Smooth muscle cell of the brain vasculature (primary cell): ENCODE data around the gene APCDD1.

Source experiments
- DNase-seq: peaks from one replicate; pipeline ENCODE4 v3.0.0-alpha.2; 2012; ENCODE audit warnings: low read depth, low spot score

Gene APCDD1

GRCh38 chr18:10453806-10454680 lies at the start of gene APCDD1:
Gene APCDD1 (plus strand): TSS chr18:10454635. CDS start chr18:10454982, 347 bp downstream.
- DNase-seq, result no peak

DNA sequence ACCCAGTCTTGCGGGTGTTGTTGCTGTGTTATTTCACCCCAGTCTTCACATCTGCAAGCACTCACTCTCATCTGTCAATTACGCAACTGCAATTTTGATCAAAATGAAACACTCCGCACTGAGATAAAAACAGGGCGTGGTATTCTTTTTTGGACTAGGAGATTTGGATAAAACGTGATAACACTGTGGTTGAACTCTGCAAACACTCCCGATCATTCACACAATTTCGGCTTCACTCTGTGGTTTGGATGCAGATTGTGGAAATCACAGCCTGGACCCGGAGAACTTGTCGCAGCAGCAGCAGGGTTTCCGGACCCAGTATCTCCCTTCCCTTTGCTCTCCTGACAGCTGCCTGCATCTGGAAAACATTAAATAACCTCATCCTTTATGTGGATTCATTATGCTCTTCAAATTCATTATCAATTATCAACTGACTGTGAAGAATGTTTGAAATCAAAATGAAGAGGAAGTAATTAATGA lies 49.4 kb upstream of the APCDD1 start:
- no peak for DNase-seq

DNA sequence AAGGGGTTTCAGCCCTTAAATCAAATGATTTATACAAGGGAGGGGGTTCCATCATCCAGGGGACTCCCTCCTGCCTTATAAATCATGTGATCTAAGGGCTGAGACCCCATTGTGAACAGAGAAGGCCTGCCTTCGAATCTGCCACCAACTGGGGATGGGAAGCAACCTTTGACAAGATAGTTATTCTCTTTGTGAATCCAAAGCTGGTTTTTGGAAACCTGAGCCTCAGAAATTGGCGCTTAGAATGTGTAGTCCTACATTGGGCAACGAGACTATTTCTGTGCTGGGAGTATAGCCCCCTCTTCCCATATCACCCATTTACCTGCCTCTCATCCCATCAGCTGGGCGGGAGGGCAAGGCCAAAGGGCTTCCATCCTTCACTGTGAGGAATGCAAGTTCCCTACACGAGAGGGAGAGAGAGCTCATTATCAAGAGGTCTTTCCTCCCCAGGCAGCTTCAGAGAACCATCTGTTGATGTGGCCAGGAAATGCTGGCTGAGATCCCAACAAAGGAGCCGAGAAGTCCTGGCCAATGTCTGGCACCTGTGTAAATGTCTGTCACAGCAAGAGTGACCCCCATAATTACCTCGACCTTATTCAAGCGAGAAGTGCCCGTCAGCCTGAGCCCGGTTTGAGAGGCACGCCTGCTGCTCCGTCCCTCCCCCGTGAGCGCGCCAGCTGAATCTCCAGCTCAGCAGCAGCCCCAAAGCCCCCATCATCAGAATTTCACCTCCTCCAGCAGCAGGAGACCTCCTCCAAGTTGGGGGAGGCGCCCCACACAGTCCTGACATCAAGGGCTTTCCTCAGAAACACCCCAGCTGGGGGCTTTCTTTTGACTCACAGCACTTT lies 48.4 kb upstream of the APCDD1 start:
- DNase-seq, result no peak

DNA sequence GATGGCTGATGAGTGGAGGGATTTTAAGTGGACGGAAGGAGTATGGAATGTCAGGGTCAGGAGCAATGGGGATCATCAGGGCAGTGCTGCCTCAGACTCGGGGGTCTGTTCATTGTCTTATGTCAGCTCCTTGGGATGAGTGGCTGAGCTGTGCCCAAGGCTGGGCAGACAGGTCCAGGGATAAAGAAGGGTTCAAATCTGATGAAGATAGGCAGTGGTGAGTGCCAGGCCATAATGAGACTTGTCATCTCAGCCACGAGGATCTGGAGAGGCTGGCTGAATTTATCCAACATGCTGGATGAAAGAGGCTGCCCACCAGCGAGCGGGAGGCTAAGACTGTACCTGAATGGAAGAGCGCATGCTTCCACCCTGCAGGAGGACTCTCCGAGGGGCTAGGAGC lies 46.3 kb upstream of the APCDD1 start:
- no peak for DNase-seq

GRCh38 chr18:10409041-10409440 lies 45.4 kb upstream of the APCDD1 start:
- DNase-seq, result no peak

- no peak for DNase-seq
Measured at GRCh38 chr18:10410472-10411308, 43.7 kb upstream of the APCDD1 start.

GRCh38 chr18:10412933-10413332 lies 41.5 kb upstream of the APCDD1 start:
- no peak for DNase-seq

GRCh38 chr18:10413722-10414121 lies 40.7 kb upstream of the APCDD1 start:
- DNase-seq, result no peak

- DNase-seq, result no peak
Measured at GRCh38 chr18:10414293-10414842, 40.1 kb upstream of the APCDD1 start.

DNA sequence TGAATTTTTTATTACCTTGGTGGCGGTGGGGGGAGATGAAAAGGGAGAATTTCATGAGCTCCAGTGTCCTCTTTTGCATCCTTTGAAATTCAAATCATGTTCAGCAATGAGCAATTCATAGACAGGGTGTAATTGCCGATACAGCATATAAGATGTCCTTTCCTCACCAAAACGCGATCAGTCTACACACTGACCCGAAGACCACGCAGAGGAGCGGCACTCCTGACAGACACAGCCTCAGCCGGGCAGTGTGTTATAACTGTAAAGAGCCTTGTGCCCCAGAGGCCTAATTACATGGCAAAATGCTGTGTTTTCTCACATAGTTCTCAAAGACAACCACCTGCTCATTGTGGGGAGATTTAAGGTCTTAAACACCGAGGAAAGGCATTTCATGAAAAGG lies 38.4 kb upstream of the APCDD1 start:
- no peak for DNase-seq

DNA sequence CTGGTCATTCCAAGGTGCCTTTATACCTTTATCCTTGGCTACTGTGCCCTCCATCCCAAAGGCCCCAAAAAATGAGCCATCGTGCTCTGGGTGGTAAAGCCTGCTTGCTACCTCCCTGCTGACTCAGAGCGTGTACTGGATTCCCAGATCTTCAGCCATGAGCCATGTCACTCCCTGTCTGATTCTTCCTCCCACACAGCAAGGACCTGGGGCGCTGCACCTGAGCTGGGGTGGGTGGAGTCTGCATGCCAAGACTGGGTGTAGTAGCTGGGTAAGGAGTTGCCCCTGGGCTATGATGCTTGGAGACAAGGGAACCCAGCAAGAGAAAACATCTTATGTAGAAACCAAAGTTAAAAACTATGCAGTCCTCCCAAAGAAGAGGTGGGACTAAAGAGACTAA lies 37.2 kb upstream of the APCDD1 start:
- no peak for DNase-seq

DNA sequence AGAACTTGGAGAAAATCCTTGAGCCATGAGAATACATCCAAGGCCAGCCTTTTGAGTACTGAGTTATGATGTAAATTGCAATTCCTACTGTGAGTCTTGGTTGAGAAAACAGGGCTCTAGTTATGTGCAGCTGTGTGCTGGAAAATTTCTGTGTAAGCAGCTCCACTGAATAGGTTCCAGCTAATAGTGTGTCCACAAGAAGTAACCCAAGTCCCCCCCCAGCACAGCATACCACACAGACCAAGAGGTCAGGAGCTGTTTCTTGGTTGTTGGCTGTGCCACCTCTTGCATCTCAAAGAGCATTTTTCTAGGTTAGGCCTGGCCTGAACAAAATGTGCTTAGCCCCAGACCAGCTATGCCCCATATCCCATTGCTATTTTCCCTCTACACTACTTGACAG lies 36.8 kb upstream of the APCDD1 start:
- no peak for DNase-seq

GRCh38 chr18:10418836-10419235 lies 35.6 kb upstream of the APCDD1 start:
- no peak for DNase-seq

DNA sequence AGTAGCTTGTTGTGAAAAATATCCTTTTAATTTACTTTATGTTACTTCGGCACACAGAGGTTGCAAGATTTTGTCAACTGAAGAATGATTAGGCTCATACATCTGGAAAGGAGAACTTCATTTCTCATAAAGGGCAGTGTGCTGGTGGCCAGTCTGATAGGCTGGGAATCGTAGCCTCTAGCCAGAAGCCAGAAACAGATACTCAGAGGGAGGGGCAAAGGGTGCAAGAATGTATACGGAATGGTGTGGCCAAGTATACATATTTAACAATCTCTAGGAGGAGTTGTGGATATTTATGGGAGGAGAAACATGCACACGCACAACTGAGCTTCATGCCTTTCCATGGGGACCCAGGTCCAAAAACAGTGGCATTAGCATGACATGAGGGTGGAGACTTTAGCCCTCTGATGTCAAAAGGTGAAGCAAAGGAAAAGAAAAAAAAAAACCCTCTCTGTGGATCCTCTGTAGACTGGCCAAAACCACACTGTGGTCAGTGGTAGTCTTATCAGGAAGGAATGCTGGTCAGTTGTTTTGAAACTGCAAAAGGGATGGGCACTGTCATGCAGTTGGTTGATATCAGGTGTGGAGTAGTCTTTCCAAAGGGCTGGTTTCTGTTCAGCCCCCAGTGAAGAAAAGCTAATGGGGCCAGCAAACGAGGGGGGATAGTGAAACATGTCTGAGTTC lies 34.9 kb upstream of the APCDD1 start:
- DNase-seq, result no peak

GRCh38 chr18:10420561-10421352 lies 33.7 kb upstream of the APCDD1 start:
- no peak for DNase-seq

DNA sequence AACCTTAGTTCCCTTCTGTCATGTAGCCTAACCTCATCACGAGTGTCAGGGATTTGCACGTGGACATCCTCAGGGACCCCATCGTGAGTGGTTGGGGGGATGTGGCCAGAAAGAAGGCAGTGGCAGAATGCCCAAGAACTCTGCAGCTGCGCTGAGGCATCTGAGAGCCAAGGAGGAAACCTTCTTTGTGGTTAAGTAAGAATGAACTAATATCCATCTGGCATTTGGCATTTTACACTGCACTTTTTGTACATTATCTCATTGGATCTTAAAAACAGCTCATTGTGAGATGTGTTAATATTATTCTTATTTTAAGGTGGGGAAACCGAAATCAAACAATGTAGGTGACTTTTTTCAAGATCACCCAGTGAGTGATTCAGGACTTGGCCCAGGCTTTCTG lies 32.6 kb upstream of the APCDD1 start:
- no peak for DNase-seq

GRCh38 chr18:10422731-10423130 lies 31.7 kb upstream of the APCDD1 start:
- DNase-seq, result no peak

- DNase-seq, result no peak
Measured at GRCh38 chr18:10424585-10425307, 29.7 kb upstream of the APCDD1 start.

- no peak for DNase-seq
Measured at GRCh38 chr18:10430677-10431076, 23.8 kb upstream of the APCDD1 start.
